ENCODE measurements around the gene FGF14.

FGF14 gene

DNA sequence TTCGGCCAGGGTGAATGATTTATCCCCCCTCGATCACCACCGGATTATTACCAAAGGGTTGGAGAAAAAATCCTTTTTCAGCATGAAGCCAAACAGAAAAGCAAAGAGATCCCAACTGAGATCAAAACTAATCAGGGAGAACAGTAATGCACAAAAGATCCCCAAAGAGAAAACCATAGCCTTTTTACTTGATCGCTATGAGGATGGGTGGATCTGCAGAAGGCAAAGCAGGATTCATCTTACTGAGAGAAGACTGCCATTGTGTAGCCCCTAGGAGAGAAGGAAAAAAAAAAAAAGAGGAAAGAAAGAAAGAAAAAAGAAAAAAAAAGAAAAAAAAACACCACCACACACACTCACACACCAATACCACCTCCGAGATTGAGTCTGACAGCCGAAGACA is at the start of gene FGF14:
TSS of gene FGF14 (minus strand) at position 283 of the 400 bp plus-strand sequence.
- TF ChIP-seq, protein P1, sequence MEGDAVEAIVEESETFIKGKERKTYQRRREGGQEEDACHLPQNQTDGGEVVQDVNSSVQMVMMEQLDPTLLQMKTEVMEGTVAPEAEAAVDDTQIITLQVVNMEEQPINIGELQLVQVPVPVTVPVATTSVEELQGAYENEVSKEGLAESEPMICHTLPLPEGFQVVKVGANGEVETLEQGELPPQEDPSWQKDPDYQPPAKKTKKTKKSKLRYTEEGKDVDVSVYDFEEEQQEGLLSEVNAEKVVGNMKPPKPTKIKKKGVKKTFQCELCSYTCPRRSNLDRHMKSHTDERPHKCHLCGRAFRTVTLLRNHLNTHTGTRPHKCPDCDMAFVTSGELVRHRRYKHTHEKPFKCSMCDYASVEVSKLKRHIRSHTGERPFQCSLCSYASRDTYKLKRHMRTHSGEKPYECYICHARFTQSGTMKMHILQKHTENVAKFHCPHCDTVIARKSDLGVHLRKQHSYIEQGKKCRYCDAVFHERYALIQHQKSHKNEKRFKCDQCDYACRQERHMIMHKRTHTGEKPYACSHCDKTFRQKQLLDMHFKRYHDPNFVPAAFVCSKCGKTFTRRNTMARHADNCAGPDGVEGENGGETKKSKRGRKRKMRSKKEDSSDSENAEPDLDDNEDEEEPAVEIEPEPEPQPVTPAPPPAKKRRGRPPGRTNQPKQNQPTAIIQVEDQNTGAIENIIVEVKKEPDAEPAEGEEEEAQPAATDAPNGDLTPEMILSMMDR (IDR thresholded peaks at IDR 0.05; ENCODE audit: low read depth, low read length, missing control alignments): no peak
- no peak within 1 kb of the TSS for H3K4me3 ChIP-seq (replicated peaks; ENCODE audit: low read depth, low read length)
- DNase-seq (ENCODE audit: extremely low read depth, low read depth): no peak

DNA sequence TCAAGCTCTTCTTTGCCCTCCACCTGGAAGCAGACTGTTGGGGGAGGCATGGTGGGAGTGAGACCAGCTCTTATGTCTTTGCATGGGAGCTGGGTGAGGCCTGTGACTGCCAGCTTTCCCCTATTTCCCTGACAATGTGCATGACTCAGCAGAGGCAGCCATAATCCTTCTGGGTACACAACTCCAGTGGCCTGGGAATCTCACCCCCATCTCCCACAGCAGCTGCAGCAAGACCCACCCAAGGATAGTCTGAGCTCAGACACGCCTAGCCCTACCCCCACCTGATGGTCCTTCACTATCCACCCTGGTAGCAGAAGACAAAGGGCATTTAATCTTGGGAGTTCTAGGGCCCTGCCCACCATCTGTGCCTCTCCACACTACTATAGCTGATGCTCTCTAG is 41.4 kb upstream of the FGF14 start:
- TF ChIP-seq, protein P1 (IDR thresholded peaks at IDR 0.05; ENCODE audit: low read depth, low read length, missing control alignments): no peak
- no peak overlapping the region for H3K4me3 ChIP-seq (replicated peaks; ENCODE audit: low read depth, low read length)
- no peak for DNase-seq (ENCODE audit: extremely low read depth, low read depth)

DNA sequence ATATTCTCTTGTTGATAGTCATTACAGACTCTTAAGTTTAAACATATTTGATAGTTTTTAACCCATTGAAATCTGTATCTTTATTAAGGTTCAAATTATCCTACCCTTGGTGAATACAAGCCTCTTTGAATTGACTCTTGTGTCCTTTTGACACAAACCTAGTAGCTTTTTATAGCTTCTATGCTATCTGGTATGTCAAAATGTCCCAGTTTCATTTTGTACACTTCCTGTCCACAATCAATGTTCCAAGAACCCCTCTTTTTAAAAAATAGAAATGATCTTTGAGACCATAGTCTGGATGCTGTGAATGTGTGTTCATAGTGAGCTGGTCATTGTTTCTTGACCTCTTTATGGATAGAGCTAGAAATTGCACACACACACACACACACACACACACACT is 39.2 kb upstream of the FGF14 start:
- no peak overlapping the region for H3K4me3 ChIP-seq (replicated peaks; ENCODE audit: low read depth, low read length)
- TF ChIP-seq, protein P1 (IDR thresholded peaks at IDR 0.05; ENCODE audit: low read depth, low read length, missing control alignments): no peak
- no peak for DNase-seq (ENCODE audit: extremely low read depth, low read depth)

- no peak for DNase-seq (ENCODE audit: extremely low read depth, low read depth)
- TF ChIP-seq, protein P1 (IDR thresholded peaks at IDR 0.05; ENCODE audit: low read depth, low read length, missing control alignments): no peak
- no peak overlapping the region for H3K4me3 ChIP-seq (replicated peaks; ENCODE audit: low read depth, low read length)
Measured at GRCh38 chr13:102440259-102440936, 38.5 kb upstream of the FGF14 start.

- no peak for DNase-seq (ENCODE audit: extremely low read depth, low read depth)
- no peak overlapping the region for H3K4me3 ChIP-seq (replicated peaks; ENCODE audit: low read depth, low read length)
- TF ChIP-seq, protein P1 (IDR thresholded peaks at IDR 0.05; ENCODE audit: low read depth, low read length, missing control alignments): no peak
Measured at GRCh38 chr13:102422690-102423089, 20.8 kb upstream of the FGF14 start.

- DNase-seq (ENCODE audit: extremely low read depth, low read depth): no peak
Measured at GRCh38 chr13:102405499-102406100, 3.8 kb upstream of the FGF14 start.

More at GRCh38 chr13:102405499-102406100, 3.8 kb upstream of the FGF14 start:
- TF ChIP-seq, protein P1 (IDR thresholded peaks at IDR 0.05; ENCODE audit: low read depth, low read length, missing control alignments): no peak
- no peak overlapping the region for H3K4me3 ChIP-seq (replicated peaks; ENCODE audit: low read depth, low read length)

Data from HFF-Myc (cell line).